Lower leg skin (tissue), 4 donors: ENCODE measurements around the gene NOD2. TPM values are rescaled to one million over a fixed set of nuclear protein-coding genes. Genes with fewer than 3 reads are reported as not detected.

ENCODE experiments used
- DNase-seq, 2 donors: peaks; one replicate each; pipeline ENCODE4 v3.0.0-alpha.2; 2019; ENCODE audit warnings: low spot score in 2 of 2
- H3K4me3 ChIP-seq: fragments of 200-600 bp; sonication (generic); 2 replicates; pipeline ENCODE4 v1.5.1; 2017; ENCODE audit warnings: mild to moderate bottlenecking, low read depth; ENCODE audit not compliant: poor library complexity, severe bottlenecking
- POLR2A ChIP-seq, 2 donors: fragments of 450-650 bp; IDR thresholded peaks; one replicate each; pipeline ENCODE4 v1.6.1; 2016 to 2017; ENCODE audit warnings: antibody characterized with exemption in 2 of 2, mild to moderate bottlenecking in 1 of 2, moderate library complexity in 1 of 2
- WGBS, 2 donors: methylation state at CpG; one replicate each; pipeline ENCODE4 v1.1.5; 2018; 5-methylcytosine and 5-hydroxymethylcytosine counted together
- intact Hi-C: fragments of 100-400 bp; cut with DNase I; formaldehyde crosslinking; loops from one replicate; pipeline ENCODE4 v1.15.0; 2023; ENCODE audit warnings: low total_unique reads
- total RNA-seq, 4 donors: library from RNA; depleted of rRNA; stranded (reverse); fragments of >200 nt; gene quantifications; one replicate each; pipeline ENCODE4 v1.1.0, GENCODE V29; 2016
- TF ChIP-seq, protein P1 (sequence below), 3 donors: fragments of 450-650 bp; IDR thresholded peaks; one replicate each; pipeline ENCODE4 v1.5.1; 2016; ENCODE audit warnings: antibody characterized with exemption in 3 of 3, mild to moderate bottlenecking in 3 of 3, moderate library complexity in 2 of 3

Gene NOD2
- total RNA-seq, 4 donors from 2014 or later = 31.0 to 44.4 (median 35.4) TPM

DNA sequence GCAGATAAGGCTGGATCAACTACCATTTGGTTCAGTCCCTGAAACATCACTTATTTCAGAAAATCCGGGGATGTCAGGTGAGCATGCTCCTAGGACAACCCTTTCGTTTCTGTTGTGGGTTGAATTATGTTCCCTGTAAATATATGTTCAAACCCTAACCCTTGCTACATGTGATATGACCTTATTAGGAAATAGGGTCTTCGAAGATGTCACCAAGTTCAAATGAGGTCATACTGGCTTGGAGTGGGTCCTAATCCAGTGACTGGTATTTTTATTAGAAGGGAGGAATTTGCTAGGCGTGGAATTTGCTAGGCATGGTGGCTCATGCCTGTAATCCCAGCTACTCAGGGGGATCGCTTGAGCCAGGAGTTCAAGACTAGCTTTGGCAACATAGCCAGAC, 33.6 kb upstream of the NOD2 start:
- no peak for DNase-seq
- H3K4me3 ChIP-seq = no peak overlapping the region
- TF ChIP-seq, protein P1, sequence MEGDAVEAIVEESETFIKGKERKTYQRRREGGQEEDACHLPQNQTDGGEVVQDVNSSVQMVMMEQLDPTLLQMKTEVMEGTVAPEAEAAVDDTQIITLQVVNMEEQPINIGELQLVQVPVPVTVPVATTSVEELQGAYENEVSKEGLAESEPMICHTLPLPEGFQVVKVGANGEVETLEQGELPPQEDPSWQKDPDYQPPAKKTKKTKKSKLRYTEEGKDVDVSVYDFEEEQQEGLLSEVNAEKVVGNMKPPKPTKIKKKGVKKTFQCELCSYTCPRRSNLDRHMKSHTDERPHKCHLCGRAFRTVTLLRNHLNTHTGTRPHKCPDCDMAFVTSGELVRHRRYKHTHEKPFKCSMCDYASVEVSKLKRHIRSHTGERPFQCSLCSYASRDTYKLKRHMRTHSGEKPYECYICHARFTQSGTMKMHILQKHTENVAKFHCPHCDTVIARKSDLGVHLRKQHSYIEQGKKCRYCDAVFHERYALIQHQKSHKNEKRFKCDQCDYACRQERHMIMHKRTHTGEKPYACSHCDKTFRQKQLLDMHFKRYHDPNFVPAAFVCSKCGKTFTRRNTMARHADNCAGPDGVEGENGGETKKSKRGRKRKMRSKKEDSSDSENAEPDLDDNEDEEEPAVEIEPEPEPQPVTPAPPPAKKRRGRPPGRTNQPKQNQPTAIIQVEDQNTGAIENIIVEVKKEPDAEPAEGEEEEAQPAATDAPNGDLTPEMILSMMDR (IDR thresholded peaks at IDR 0.05) = no peak
- no peak for TF ChIP-seq POLR2A (IDR thresholded peaks at IDR 0.05)
- intact Hi-C loops = loop anchor here (10.0 kb wide), 1 partner anchor 285 kb away; no protein-coding TSS in a partner anchor
- 82 to 83% methylated on average over 5 of the region's 5 CpGs for WGBS, 2 donors

DNA sequence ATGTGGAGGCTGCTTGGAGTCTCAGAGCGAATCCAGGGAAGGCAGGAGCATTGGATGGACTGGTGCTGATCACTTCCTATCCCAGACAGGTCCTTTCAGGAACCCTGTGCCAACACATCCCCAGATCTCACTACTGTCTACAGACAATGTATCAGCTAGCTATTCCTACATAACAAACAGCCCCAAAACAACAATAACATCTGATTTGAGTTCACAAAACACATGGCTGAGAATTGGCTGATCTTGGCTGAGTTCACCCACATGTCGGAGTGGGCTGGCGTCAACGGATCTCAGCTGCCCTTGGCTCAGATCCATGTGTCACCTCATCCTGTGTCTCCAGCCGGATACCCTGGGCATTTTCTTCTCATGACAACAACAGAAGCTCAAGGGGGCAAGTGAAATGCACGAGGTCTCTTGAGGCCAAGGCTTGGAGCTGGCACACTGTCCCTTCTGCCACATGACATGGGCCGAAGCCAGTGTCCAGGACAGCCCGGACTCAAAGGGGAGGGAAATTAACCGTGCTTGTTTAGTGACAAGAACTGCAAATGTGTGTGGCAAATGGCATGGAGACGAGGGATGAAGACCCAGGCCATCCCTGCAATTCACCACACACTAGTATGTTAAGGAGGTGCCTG, 31.0 kb upstream of the NOD2 start:
- no peak overlapping the region for H3K4me3 ChIP-seq
- no peak for DNase-seq
- intact Hi-C loops = loop anchor here (10.0 kb wide), 1 partner anchor 288 kb away; no protein-coding TSS in a partner anchor
- TF ChIP-seq, protein P1 (IDR thresholded peaks at IDR 0.05) = no peak
- no peak for TF ChIP-seq POLR2A (IDR thresholded peaks at IDR 0.05)
- 84 to 85% methylated on average over 10 of the region's 10 CpGs for WGBS, 2 donors

DNA sequence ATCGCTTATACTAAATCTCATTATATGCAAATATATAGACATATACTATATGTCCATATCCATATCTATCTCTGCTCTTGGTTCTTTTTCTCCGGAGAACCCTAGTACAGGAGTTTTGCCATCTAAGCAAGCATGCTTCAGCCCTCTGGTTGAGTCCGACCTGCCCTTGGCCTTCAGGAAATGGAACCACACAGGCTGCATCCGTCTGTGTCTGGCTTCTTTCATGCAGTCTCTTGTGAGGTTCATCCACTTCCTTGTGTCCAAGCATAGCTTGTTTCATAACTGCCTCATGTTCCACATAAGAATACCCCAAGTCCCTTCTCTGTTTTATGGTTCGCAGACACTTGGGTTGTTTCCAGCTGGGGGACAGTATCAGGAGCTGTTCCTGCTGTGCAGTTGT, 29.1 kb upstream of the NOD2 start:
- no peak for TF ChIP-seq POLR2A (IDR thresholded peaks at IDR 0.05)
- TF ChIP-seq, protein P1 (IDR thresholded peaks at IDR 0.05) = no peak
- DNase-seq = no peak
- 89 to 94% methylated on average over 5 of the region's 5 CpGs for WGBS, 2 donors
- H3K4me3 ChIP-seq = no peak overlapping the region
- intact Hi-C loops = loop anchor here (10.0 kb wide), 1 partner anchor 289 kb away; no protein-coding TSS in a partner anchor

DNA sequence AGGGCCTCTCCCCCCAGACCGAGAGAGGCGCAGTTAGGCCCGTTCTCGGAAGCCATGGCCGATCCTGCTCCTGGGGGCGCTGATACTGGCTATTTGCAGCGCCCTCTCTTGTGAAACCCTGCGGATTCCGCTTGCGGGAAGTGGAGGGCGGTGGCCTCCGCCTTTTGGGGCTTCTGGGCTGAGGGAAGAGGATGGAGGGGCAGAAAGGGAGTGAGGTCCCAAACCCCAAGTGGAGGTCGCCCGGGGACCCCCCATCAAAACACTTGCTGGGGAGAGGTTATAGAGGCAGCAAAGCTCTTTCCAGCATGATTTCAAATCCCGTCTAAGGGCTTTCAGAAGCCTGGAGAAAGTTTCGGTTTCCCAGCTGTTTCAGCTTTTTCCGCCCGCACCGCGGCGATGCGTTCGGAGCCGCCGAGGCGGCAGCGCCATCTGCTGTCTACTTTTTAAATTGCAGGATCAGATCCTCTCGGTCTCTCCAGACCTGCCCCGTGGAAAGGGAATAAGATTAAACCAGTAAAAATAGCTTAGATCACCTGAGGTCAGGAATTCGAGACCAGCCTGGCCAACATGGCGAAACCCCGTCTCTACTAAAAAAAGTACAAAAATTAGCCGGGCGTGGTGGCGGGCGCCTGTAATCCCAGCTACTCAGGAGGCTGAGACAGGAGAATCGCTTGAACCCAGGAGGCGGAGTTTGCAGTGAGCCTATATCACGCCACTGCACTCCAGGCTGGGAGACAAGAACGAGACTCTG, 28.1 kb upstream of the NOD2 start:
- TF ChIP-seq, protein P1 (IDR thresholded peaks at IDR 0.05) = peak in 1 of 3 donors; percentile 27
- TF ChIP-seq POLR2A (IDR thresholded peaks at IDR 0.05) = no peak
- intact Hi-C loops = loop anchor here (10.0 kb wide), 1 partner anchor 291 kb away; no protein-coding TSS in a partner anchor
- H3K4me3 ChIP-seq = no peak overlapping the region
- DNase-seq = peak; percentile 70 to 95
- 16% methylated on average over 39 to 40 of the region's 40 CpGs for WGBS, 2 donors

DNA sequence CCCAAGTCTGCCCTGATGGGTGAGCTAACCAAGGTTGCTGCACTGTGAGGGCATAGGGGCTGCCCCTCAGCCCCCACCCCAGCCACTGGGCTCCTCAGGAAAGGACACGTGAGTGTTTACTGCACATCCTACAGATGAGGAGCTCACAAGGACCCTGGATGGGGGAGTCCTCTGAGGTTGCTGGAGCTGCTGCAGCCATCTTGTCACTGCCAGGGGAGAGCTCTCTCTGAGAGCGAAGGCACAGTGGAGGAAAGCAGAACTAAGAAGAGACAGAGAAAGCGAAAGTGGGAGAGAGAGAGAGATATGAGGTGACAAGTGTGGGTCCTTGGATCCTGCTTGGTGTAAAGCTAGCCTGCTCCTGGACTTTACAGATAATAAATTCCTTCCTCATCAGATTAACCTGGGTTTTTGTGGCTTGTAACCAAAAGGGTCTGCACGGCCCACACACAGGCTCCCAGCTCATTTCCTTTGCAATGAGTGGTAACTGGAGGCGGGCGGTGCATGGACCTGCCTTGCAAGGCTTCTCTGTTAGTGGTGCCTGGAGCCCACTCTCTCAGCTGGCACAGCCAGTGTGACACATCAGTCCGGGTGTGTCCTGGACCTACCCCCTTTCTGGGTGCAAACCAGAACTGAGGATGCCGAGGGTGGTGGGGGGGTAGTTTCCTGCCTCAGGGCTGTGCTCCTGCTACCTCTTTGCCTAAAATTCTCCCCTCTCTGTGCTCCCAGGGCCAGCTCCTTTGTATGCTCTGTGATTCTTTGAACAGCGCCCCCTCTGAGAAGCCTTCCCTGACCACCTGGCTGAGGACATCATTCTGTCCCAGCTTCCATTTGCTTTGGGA, 26.5 kb upstream of the NOD2 start:
- intact Hi-C loops = loop anchor here (10.0 kb wide), 1 partner anchor 292 kb away; no protein-coding TSS in a partner anchor
- no peak for DNase-seq
- WGBS, 2 donors = 73 to 85% methylated on average over 8 to 9 of the region's 9 CpGs
- no peak for TF ChIP-seq POLR2A (IDR thresholded peaks at IDR 0.05)
- TF ChIP-seq, protein P1 (IDR thresholded peaks at IDR 0.05) = no peak
- H3K4me3 ChIP-seq = no peak overlapping the region
